GM12874 (cell line): ENCODE data around the gene RAPGEF5.

Source experiments
- TF ChIP-seq, protein P1 (sequence below): IDR thresholded peaks from 2 replicates; pipeline ENCODE4 v1.5.1; 2011; ENCODE audit warnings: low read depth, mild to moderate bottlenecking, control low read depth, low read length, moderate library complexity; ENCODE audit not compliant: insufficient read depth

The RAPGEF5 gene

DNA sequence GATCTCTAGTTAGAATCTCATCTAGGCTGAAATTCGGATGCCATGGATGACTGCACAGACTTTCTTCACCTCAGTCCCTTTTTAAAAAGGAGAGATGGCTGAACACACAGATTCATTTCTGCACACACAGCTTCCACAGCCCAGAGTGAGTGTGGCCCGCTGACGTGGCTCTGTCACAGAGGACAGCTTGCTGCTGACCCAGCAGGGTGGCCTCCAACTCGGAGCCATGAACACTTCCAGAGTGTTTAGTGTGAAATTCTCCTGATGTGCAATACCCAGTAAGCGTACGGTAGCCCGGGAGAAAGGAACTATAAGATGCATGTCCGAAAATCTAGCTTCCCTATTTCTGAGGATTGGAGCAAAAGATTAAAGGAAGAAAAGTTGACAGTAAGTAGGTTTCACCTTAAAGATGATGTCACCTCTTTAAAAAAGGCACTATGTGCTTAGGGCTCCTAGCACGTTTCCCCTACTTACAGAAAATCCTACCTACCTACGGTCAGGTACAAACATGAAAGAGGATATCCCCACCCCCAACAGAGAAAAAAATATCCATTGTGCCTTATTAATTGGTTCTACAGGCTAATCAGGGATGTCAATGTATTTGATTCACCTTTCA is 162.2 kb downstream of the RAPGEF5 start:
- TF ChIP-seq, protein P1, sequence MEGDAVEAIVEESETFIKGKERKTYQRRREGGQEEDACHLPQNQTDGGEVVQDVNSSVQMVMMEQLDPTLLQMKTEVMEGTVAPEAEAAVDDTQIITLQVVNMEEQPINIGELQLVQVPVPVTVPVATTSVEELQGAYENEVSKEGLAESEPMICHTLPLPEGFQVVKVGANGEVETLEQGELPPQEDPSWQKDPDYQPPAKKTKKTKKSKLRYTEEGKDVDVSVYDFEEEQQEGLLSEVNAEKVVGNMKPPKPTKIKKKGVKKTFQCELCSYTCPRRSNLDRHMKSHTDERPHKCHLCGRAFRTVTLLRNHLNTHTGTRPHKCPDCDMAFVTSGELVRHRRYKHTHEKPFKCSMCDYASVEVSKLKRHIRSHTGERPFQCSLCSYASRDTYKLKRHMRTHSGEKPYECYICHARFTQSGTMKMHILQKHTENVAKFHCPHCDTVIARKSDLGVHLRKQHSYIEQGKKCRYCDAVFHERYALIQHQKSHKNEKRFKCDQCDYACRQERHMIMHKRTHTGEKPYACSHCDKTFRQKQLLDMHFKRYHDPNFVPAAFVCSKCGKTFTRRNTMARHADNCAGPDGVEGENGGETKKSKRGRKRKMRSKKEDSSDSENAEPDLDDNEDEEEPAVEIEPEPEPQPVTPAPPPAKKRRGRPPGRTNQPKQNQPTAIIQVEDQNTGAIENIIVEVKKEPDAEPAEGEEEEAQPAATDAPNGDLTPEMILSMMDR, result no peak

DNA sequence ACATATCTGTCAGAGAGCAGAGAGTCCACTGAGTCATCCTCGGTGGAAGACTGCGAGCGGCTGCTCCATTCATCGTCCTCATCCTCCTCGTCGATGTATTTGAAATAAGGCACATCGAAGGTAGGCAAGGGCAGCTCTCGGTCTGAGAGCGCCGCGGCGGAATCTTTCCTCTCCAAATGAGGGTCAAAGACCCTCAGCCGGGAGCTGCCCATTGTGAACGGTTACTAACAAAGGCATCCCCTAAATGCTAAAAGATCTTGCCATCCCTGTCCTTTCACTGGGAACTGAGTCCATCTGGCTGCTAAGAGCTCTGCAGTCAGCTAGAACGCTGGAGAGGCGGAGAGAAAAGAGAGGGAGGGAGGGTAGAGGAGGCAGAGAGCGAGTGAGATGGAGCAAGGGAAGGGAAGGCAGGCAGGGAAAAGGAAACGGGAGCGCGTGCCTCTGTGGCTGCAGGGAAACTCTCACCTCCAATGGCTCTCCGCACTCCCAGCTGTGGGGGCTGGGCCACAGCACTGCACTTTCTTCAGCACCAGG is 163.4 kb downstream of the RAPGEF5 start:
- TF ChIP-seq, protein P1, result no peak

DNA sequence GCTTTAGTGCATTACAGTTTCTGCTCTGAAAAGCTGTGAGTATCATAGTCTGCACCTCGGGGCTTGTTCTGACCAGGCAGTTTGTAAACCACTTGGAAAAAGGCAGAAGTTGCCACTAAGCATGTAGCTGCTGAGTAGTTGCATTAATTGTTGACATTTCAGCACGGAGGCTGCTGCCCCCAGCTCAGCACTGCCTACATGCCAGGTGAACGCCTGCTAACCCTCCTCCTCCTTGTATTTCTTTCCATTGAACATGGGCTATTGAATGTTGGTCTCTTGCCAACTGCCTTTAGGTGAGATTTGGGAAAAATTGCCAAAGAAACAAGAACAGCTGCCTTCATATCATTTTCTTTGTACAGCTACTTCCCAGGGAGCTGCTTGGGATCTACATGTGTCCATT is 164.2 kb downstream of the RAPGEF5 start:
- TF ChIP-seq, protein P1, result no peak

DNA sequence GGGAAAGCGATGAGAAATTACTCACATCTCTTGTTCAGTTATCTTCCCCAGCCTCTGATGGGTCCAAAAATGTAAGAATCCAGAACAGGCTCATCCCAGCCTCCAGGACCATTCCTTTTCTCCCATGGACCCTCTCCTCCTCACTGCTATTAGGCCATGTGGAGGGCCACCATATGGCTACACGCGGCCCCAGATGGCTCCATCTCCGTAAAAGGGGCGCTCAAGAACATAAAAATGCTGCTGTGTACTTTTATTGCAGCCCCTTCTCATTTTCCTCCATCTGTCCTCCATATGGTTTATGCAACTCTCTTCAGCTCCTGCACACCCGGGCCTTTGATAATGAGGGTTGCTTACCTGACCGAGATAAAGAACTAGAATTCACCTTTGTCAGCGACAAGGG is 166.2 kb downstream of the RAPGEF5 start:
- TF ChIP-seq, protein P1, result no peak

DNA sequence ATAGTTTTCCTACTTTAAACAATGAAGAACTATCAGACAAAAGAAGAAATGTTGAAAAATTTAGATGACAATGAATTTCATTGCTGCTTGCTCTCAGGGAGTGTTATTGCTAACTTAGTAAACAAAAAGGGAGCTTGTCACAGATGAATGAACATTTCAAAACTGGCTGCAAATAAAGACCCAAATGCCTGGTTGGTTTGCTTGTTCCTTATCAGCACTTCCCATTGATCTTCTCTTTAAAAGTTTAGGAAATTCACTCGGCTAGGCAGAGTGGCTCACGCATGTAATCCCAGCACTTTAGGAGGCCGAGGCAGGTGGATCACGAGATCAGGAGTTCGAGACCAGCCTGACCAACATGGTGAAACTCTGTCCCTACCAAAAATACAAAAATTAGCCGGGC is 167.2 kb downstream of the RAPGEF5 start:
- TF ChIP-seq, protein P1, result no peak

DNA sequence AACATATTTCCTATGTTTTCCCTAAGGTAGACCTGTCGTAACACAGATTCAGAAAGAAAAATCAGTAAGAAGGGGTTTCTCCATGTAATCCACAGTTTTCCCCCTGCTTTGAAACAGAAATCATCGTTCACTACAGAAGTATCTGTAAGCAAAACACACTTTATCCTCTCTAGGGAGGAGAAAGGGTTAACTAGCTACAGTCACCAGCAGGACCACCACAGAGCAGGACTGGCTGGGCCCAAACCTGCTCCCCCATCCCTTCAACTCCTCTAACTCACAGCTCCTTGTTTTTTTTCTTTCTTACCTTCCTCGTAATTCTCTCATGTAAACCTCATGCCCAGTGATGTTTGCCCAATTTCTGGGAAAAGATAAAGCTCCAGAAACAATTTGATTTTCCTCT is 167.7 kb downstream of the RAPGEF5 start:
- TF ChIP-seq, protein P1, result no peak

DNA sequence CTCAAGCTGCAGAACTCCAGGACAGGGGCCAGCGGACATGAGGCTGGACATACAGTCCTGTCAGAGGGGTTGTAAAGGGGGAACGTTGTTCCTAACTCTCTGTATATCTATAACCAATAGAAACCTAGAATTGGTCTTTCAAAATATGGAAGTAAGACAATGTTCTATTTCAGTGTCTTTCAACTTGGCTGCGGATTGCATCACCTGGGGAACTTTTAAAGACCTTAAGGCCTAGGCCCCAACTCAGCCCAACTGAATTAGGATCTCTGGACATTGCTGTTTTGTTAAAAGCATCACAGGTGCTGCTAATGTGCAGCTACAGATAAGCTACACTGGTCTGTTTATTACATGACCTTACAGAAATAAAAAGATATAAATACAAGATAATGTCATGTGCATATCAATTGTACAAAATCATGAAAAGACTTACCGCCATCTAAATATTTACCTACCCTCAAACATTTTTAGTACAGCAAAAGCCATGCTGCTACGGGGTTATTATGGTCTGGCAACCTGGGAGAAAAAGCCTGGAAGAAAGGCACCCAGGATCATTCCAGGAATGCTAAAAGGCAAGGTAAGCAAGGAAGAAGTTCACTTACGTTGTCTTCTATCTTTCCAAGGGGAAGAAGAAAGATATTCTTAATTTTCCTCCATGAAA is 169.1 kb downstream of the RAPGEF5 start:
- TF ChIP-seq, protein P1, result no peak
